HepG2 (cell line): ENCODE measurements around the gene TET3. TPM values are rescaled to one million over a fixed set of nuclear protein-coding genes. Genes with fewer than 3 reads are reported as not detected.

Experiments used
- ATAC-seq: fragments of 200-7000 bp; cut with Tn5 transposase; 3 replicates; pipeline ENCODE4 v1.9.1; 2020; ENCODE audit warnings: mild to moderate bottlenecking, moderate library complexity
- BruUV-seq: library from RNA; stranded (reverse); fragments of 400-500 nt; replicated peaks from 2 replicates; lab custom pipeline; 2021; lab: Mats Ljungman, UMichigan
- CTCF ChIA-PET: fragments of 300-600 bp; formaldehyde crosslinking; extraction: SDS; loops from one replicate; lab custom pipeline; 2021; ENCODE audit warnings: low total read pairs, inconsistent platforms, low intra/inter-chr PET ratio; lab: Yijun Ruan, JAX
- POLR2A ChIA-PET: fragments of 350-600 bp; sonication (Branson Sonifier 250); formaldehyde crosslinking; loops from one replicate; lab custom pipeline; 2020; ENCODE audit warnings: antibody characterized with exemption, inconsistent platforms; lab: Yijun Ruan, JAX
- DNase-seq: peaks from one replicate; pipeline ENCODE4 v3.0.0-alpha.2; 2015; ENCODE audit warnings: low spot score
- FAIRE-seq: peaks from 3 replicates; lab custom pipeline; 2011; peaks lifted over from hg19 to GRCh38; lab: Jason Lieb, UNC
- H2AFZ ChIP-seq: one replicate; pipeline ENCODE4 v1.6.1; 2011; ENCODE audit warnings: low read length, inconsistent platforms
- H3K27ac ChIP-seq: fragments of 300-600 bp; 3 replicates; pipeline ENCODE4 v1.8.0; 2011; ENCODE audit warnings: mixed run types, mild to moderate bottlenecking, mixed read lengths, low read length, inconsistent platforms; ENCODE audit not compliant: insufficient read depth; ENCODE audit errors: extremely low read length
- H3K27me3 ChIP-seq, 2 experiments: fragments of 200-600 bp in 1 of 2; 2 replicates in 1 of 2; 3 replicates in 1 of 2; pipeline versions ENCODE4 v1.6.0 to v1.8.0; 2011; ENCODE audit warnings: low read length in 2 of 2, mild to moderate bottlenecking in 2 of 2, moderate library complexity in 2 of 2, inconsistent platforms in 1 of 2; ENCODE audit not compliant: insufficient read depth in 2 of 2, control insufficient read depth in 1 of 2
- H3K36me3 ChIP-seq, 2 experiments: fragments of 200-600 bp in 1 of 2; replicated peaks in 1 of 2; 2 replicates in 1 of 2; 3 replicates in 1 of 2; pipeline versions ENCODE4 v1.5.1 to v1.8.0; 2011; ENCODE audit warnings: low read length in 2 of 2, inconsistent platforms in 1 of 2; ENCODE audit not compliant: insufficient read depth in 2 of 2, control insufficient read depth in 1 of 2
- H3K4me1 ChIP-seq: 2 replicates; pipeline ENCODE4 v1.5.1; 2012; ENCODE audit warnings: low read length, inconsistent platforms; ENCODE audit not compliant: insufficient read depth
- H3K4me2 ChIP-seq: 2 replicates; pipeline ENCODE4 v1.6.0; 2011; ENCODE audit warnings: low read depth, low read length, inconsistent platforms
- H3K4me3 ChIP-seq, 3 experiments: fragments of 200-600 bp in 1 of 3; sonication (generic), shearing (Covaris generic) in 1 of 3; replicated peaks in 1 of 3; 2 replicates each; pipeline ENCODE4 v1.5.1; 2011 to 2016; ENCODE audit warnings: low read length in 3 of 3, inconsistent platforms in 2 of 3, low read depth in 2 of 3, mild to moderate bottlenecking in 2 of 3, control low read depth in 1 of 3, mixed read lengths in 1 of 3; ENCODE audit not compliant: insufficient read depth in 1 of 3
- H3K79me2 ChIP-seq: one replicate; pipeline ENCODE4 v1.6.1; 2011; ENCODE audit warnings: low read length, inconsistent platforms; ENCODE audit not compliant: insufficient read depth
- H3K9ac ChIP-seq: 2 replicates; pipeline ENCODE4 v1.6.0; 2011; ENCODE audit warnings: mild to moderate bottlenecking, low read depth, low read length, inconsistent platforms; ENCODE audit not compliant: insufficient read depth
- H3K9me3 ChIP-seq: 2 replicates; pipeline ENCODE4 v1.5.1; 2012; ENCODE audit warnings: mild to moderate bottlenecking, low read length
- H4K20me1 ChIP-seq: 2 replicates; pipeline ENCODE4 v1.6.0; 2011; ENCODE audit warnings: inconsistent platforms, mild to moderate bottlenecking, low read length, moderate library complexity; ENCODE audit not compliant: insufficient read depth
- ELF4 ChIP-seq: sonication (generic); formaldehyde crosslinking; IDR thresholded peaks from 2 replicates; pipeline ENCODE4 v1.5.0; 2020; ENCODE audit warnings: missing genetic modification reagents, mild to moderate bottlenecking, moderate library complexity, borderline replicate concordance
- FLYWCH1 ChIP-seq: sonication (generic); formaldehyde crosslinking; IDR thresholded peaks from 2 replicates; pipeline ENCODE4 v1.8.1; 2023; ENCODE audit warnings: mild to moderate bottlenecking, missing genetic modification reagents
- IKZF4 ChIP-seq: sonication (generic); formaldehyde crosslinking; IDR thresholded peaks from 2 replicates; pipeline ENCODE4 v1.5.1; 2020; ENCODE audit warnings: borderline replicate concordance, mild to moderate bottlenecking, low read depth, missing genetic modification reagents; ENCODE audit errors: not compliant biosample characterization
- MEIS2 ChIP-seq: sonication (generic); formaldehyde crosslinking; IDR thresholded peaks from 2 replicates; pipeline ENCODE4 v1.9.0; 2021; ENCODE audit warnings: mild to moderate bottlenecking, missing genetic modification reagents
- MXD4 ChIP-seq: IDR thresholded peaks from 2 replicates; pipeline ENCODE4 v1.6.1; 2016; ENCODE audit warnings: mild to moderate bottlenecking, missing biosample characterization, missing genetic modification reagents
- SMYD3 ChIP-seq: sonication (generic); formaldehyde crosslinking; IDR thresholded peaks from 2 replicates; pipeline ENCODE4 v1.8.1; 2023; ENCODE audit warnings: mild to moderate bottlenecking, missing genetic modification reagents
- ZBTB38 ChIP-seq: sonication (generic); formaldehyde crosslinking; IDR thresholded peaks from 2 replicates; pipeline ENCODE4 v1.5.1; 2020; ENCODE audit warnings: mild to moderate bottlenecking, missing genetic modification reagents
- ZFAT ChIP-seq: sonication (generic); formaldehyde crosslinking; conservative IDR thresholded peaks from 2 replicates; pipeline ENCODE4 v1.8.1; 2023; ENCODE audit warnings: missing genetic modification reagents, inconsistent platforms
- ZMYM2 ChIP-seq: sonication (generic); formaldehyde crosslinking; IDR thresholded peaks from 2 replicates; pipeline ENCODE4 v1.8.0; 2022; ENCODE audit warnings: mild to moderate bottlenecking, missing genetic modification reagents
- WGBS: methylation state at CpG from one replicate; pipeline ENCODE4 v1.1.6; 2017; ENCODE audit warnings: low lambda C conversion rate; 5-methylcytosine and 5-hydroxymethylcytosine counted together
- in situ Hi-C: cut with HindIII; loops from 2 replicates; pipeline ENCODE4 v1.10.0; 2017; ENCODE audit warnings: low pct_unique_long_range_greater_than_20kb; ENCODE audit not compliant: extremely low pct_ligation_motif_present
- intact Hi-C: fragments of 100-400 bp; cut with micrococcal nuclease; formaldehyde crosslinking; loops from one replicate; pipeline ENCODE4 v1.10.0; 2022; ENCODE audit not compliant: unreplicated experiment
- polyA plus RNA-seq, 8 experiments: library from polyadenylated mRNA; depleted of rRNA in 3 of 8; stranded (reverse) in 7 of 8; unstranded in 1 of 8; fragments of >200 nt; fragmentation: Illumina TruSeq in 4 of 8; extraction: Trizol in 4 of 8; gene quantifications; 2 replicates each; pipeline versions ENCODE4 v1.2.1 to v1.2.3, GENCODE V29; 2011 to 2016; ENCODE audit warnings: low read depth in 4 of 8, missing spikeins in 1 of 8, mixed read lengths in 1 of 8; ENCODE audit not compliant: insufficient read depth in 1 of 8
- total RNA-seq, 5 experiments: library from RNA; depleted of rRNA; stranded (reverse); fragments of >200 nt; fragmentation: Illumina TruSeq; extraction: Trizol; gene quantifications; 2 replicates each; pipeline ENCODE4 v1.2.3, GENCODE V29; 2016; ENCODE audit warnings: low read depth in 1 of 5
- TF ChIP-seq, protein P1 (sequence below): fragments of 450-650 bp; IDR thresholded peaks from 2 replicates; pipeline ENCODE4 v1.6.1; 2017

Gene TET3
- total and polyA plus RNA-seq, 2 of the 13 experiments (the other 11 are each of a cell fraction or from before 2014, with no cell fraction given): 4.3 to 6.8 TPM

- no peak overlapping the region for H3K4me3 ChIP-seq
- no peaks in the 10 kb centered on the region for H4K20me1 ChIP-seq
- TF ChIP-seq IKZF4 (CRISPR knock-in tag) (no peak), MEIS2 (CRISPR knock-in tag) (no peak), MXD4 (no peak), ZFAT (no peak), ZMYM2 (CRISPR knock-in tag) (no peak), SMYD3 (no peak), FLYWCH1 (no peak), ZBTB38 (CRISPR knock-in tag) (no peak), ELF4 (CRISPR knock-in tag) (no peak)
- TF ChIP-seq, protein P1, sequence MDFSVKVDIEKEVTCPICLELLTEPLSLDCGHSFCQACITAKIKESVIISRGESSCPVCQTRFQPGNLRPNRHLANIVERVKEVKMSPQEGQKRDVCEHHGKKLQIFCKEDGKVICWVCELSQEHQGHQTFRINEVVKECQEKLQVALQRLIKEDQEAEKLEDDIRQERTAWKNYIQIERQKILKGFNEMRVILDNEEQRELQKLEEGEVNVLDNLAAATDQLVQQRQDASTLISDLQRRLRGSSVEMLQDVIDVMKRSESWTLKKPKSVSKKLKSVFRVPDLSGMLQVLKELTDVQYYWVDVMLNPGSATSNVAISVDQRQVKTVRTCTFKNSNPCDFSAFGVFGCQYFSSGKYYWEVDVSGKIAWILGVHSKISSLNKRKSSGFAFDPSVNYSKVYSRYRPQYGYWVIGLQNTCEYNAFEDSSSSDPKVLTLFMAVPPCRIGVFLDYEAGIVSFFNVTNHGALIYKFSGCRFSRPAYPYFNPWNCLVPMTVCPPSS: no peak
- TF ChIP-seq, all 625 proteins: peak for 0
- H3K9ac ChIP-seq: no peak overlapping the region
- WGBS: 95% methylated on average over 6 of the region's 6 CpGs
- in situ Hi-C loops (no loop called here), intact Hi-C loops (no loop called here)
- no peak for DNase-seq
- no peaks in the 10 kb centered on the region; a peak in 2 of 5 replicates for H3K36me3 ChIP-seq
- H3K4me2 ChIP-seq: no peak overlapping the region
- H3K79me2 ChIP-seq: peaks cover 17% of the 10 kb centered on the region
- POLR2A ChIA-PET: no interaction called here
- H3K4me1 ChIP-seq: peaks cover 17% of the 10 kb centered on the region
- FAIRE-seq: peak; percentile 23
- H3K27ac ChIP-seq: no peak overlapping the region
- H2AFZ ChIP-seq: no peak overlapping the region
- CTCF ChIA-PET: no interaction called here
- peaks cover 10% of the 10 kb centered on the region for H3K9me3 ChIP-seq
- H3K27me3 ChIP-seq: no peaks in the 10 kb centered on the region
- no TSS peak for BruUV-seq
- ATAC-seq: no peak
Measured at GRCh38 chr2:74026687-74027241, 42.1 kb downstream of the TET3 start.
